Measurements from ENCODE around the gene DYRK1B.

DNA sequence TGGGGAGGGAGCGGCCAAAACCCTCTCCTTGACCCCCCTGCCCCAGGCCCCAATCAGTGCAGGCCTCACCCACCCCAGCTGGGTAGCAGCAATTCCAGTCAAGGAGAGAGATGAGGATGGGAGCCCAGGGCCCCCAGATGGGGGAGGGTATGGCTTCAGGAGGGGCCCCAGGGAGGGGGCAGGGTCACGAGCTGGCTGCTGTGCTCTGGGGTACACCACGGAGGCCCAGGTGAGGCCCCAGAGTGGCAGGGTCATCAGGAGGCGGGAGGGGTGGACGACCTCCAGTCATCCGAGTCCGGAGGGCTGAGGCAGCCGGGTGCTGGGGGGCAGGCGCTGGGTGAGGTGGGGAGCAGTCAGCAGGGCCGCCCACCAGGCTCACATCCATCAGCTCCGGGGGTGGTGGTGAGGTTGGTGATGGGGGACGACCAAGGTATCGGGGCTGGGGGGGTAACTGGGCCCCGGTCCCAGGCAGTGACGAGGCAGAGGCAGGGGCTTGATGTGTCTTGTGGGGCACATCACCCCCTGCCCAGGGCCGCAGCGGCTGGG is 8.4 kb downstream of the DYRK1B start:
- TF ChIP-seq, protein P1, sequence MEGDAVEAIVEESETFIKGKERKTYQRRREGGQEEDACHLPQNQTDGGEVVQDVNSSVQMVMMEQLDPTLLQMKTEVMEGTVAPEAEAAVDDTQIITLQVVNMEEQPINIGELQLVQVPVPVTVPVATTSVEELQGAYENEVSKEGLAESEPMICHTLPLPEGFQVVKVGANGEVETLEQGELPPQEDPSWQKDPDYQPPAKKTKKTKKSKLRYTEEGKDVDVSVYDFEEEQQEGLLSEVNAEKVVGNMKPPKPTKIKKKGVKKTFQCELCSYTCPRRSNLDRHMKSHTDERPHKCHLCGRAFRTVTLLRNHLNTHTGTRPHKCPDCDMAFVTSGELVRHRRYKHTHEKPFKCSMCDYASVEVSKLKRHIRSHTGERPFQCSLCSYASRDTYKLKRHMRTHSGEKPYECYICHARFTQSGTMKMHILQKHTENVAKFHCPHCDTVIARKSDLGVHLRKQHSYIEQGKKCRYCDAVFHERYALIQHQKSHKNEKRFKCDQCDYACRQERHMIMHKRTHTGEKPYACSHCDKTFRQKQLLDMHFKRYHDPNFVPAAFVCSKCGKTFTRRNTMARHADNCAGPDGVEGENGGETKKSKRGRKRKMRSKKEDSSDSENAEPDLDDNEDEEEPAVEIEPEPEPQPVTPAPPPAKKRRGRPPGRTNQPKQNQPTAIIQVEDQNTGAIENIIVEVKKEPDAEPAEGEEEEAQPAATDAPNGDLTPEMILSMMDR (conservative IDR thresholded peaks at IDR 0.05; ENCODE audit: low read depth in 2 of 2): no peak
- TF ChIP-seq JUNB (IDR thresholded peaks at IDR 0.05; ENCODE audit: unreplicated experiment) (no peak), EZH2 (IDR thresholded peaks at IDR 0.05; ENCODE audit: low read depth, unreplicated experiment) (no peak), POLR2AphosphoS5 (IDR thresholded peaks at IDR 0.05; ENCODE audit: low read depth) (no peak), NANOG (IDR thresholded peaks at IDR 0.05; ENCODE audit: borderline replicate concordance) (no peak), CREB1 (CRISPR knock-in tag; IDR thresholded peaks at IDR 0.05; ENCODE audit: low read depth) (no peak)
- TF ChIP-seq, protein P2, sequence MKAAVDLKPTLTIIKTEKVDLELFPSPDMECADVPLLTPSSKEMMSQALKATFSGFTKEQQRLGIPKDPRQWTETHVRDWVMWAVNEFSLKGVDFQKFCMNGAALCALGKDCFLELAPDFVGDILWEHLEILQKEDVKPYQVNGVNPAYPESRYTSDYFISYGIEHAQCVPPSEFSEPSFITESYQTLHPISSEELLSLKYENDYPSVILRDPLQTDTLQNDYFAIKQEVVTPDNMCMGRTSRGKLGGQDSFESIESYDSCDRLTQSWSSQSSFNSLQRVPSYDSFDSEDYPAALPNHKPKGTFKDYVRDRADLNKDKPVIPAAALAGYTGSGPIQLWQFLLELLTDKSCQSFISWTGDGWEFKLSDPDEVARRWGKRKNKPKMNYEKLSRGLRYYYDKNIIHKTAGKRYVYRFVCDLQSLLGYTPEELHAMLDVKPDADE (IDR thresholded peaks at IDR 0.05): no peak
- TF ChIP-seq, protein P3, sequence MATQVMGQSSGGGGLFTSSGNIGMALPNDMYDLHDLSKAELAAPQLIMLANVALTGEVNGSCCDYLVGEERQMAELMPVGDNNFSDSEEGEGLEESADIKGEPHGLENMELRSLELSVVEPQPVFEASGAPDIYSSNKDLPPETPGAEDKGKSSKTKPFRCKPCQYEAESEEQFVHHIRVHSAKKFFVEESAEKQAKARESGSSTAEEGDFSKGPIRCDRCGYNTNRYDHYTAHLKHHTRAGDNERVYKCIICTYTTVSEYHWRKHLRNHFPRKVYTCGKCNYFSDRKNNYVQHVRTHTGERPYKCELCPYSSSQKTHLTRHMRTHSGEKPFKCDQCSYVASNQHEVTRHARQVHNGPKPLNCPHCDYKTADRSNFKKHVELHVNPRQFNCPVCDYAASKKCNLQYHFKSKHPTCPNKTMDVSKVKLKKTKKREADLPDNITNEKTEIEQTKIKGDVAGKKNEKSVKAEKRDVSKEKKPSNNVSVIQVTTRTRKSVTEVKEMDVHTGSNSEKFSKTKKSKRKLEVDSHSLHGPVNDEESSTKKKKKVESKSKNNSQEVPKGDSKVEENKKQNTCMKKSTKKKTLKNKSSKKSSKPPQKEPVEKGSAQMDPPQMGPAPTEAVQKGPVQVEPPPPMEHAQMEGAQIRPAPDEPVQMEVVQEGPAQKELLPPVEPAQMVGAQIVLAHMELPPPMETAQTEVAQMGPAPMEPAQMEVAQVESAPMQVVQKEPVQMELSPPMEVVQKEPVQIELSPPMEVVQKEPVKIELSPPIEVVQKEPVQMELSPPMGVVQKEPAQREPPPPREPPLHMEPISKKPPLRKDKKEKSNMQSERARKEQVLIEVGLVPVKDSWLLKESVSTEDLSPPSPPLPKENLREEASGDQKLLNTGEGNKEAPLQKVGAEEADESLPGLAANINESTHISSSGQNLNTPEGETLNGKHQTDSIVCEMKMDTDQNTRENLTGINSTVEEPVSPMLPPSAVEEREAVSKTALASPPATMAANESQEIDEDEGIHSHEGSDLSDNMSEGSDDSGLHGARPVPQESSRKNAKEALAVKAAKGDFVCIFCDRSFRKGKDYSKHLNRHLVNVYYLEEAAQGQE (IDR thresholded peaks at IDR 0.05; ENCODE audit: unreplicated experiment): no peak

Data from GM23338 (cell line).